Endometrium (tissue), 2 donors: ENCODE data around the gene GATA6.

Source experiments
- FAIRE-seq: peaks from 2 replicates; lab custom pipeline; 2012; peaks lifted over from hg19 to GRCh38; lab: Jason Lieb, UNC
- donor health status: control.
- donor health status: control.

GATA6 gene

GRCh38 chr18:22166069-22166950 lies 3.1 kb upstream of the GATA6 start:
- no peak for FAIRE-seq

DNA sequence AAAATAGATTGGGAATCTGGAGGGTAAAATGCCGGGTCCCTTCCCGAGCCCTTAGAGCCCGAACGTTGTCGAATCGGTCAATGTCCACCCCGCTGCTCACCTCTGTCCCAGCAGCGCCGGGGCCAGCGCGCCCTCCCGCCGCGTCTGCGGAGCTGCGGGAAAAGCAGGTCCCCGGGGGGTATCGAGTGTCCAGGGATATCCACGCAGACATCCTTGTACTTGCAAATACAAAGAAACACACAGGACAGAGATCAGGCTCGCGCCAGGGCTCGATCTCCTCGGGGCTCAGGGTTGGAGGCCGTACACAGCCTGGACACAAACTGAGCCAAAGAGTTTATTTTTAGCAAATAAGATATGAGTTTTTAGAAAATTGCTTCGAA lies 2.3 kb upstream of the GATA6 start:
- no peak for FAIRE-seq

- no peak for FAIRE-seq
Observed at GRCh38 chr18:22167471-22168241, 1.7 kb upstream of the GATA6 start.

DNA sequence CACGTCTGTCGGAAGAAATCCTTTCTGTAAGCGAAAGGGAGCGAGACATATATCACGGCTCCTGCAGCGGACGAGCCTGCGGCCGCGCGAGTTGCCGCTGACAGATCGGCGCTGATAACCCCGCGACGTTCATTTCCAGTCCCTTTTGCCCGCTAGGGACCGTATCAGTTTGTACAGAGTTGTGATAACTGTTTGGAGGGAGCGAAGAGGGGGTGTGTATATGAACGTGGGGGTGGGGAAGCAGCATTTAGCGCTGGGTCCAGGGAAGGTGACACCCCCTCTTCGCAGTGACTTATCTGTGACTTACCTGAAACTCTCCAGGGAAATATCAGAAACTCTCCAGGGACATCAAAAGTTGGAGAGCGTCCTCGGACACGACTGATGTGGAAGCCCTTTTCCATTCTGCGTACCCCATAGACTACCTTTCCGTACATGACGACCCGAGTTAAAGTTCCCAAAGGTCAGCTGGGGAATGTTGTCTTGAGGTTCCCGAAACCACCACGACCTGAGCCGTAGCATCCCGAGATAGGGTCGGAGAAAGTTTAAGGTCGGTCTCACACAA lies 948 bp upstream of the GATA6 start:
- FAIRE-seq = no peak

DNA sequence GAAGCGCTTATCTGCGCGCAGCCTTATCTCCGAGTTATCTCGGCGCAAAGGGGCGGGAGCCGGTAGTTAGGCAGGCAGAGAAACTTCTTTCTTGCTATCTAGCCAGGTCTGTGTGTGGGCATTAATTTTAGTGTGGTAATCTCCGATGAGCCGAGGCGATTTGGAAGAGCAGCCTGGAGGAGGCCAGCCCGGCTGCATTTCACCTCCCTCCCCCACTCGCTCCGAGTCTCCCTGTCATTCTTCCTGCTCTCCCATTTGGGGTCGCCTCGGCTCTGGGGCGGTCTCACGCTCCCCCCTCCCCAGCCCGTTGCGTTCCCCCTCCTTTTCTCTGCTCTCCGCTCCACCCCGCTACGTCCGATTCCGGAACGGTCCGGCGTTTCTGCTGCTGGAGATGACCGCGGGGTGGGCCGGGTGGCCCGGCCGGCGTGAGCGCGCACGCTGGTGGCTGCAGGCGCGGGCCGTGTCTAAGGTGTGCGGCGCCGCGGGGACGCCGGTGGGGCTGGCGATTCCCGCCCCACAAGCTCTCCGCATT lies 566 bp downstream of the GATA6 start:
- no peak for FAIRE-seq

GRCh38 chr18:22170421-22171257 lies 1.2 kb downstream of the GATA6 start:
- no peak for FAIRE-seq

GRCh38 chr18:22171258-22172119 lies 2.1 kb downstream of the GATA6 start:
- no peak for FAIRE-seq

DNA sequence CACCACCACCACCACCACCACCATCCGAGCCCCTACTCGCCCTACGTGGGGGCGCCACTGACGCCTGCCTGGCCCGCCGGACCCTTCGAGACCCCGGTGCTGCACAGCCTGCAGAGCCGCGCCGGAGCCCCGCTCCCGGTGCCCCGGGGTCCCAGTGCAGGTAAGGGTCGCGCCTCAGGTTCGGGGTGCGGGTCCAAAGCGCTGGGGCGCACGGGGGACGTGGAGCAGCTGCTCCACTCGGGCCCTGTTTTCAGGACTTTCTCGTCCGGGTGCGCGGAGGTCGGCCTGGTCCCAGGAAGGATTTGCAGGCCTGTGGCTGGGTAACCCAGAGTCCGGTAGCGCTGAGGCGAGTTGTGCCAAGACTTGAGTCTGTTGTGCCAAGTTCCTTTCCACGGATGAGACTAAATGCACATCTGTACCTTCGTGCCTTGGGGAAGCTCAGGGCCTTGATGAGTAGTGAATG lies 2.8 kb downstream of the GATA6 start:
- no peak for FAIRE-seq

- no peak for FAIRE-seq
Observed at GRCh38 chr18:22172594-22173049, 3.2 kb downstream of the GATA6 start.

- no peak for FAIRE-seq
Observed at GRCh38 chr18:22173221-22173927, 4.0 kb downstream of the GATA6 start.

- FAIRE-seq = no peak
Observed at GRCh38 chr18:22173928-22174301, 4.5 kb downstream of the GATA6 start.

GRCh38 chr18:22174341-22175145 lies 5.2 kb downstream of the GATA6 start:
- no peak for FAIRE-seq

GRCh38 chr18:22175346-22175745 lies 6.0 kb downstream of the GATA6 start:
- no peak for FAIRE-seq

- no peak for FAIRE-seq
Observed at GRCh38 chr18:22176420-22177326, 7.3 kb downstream of the GATA6 start.

DNA sequence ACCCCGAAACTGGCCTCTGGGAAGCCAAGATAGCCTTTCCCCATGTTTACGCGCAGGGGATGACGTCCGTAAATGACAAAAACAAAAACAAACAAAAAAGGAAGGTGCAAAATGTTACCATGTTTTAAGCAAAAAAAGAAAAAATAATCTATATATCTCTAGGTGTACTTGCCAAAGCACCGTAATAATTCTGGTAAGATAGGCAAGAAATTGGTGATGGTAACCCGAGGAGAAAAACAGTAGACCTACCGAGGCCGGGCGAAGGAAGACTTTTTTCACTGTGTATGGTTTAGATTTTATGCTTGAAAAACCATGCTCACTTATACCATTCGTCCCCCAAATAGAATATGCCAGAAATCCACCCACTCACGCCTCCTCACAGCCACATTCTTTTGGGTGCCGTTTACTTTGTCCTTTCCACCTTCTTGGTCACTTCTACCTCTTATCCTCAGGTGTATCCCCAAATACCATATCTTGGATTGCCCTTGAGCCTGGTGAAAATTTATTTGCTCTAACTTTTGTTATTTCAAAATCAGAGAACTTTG lies 8.0 kb downstream of the GATA6 start:
- no peak for FAIRE-seq

- FAIRE-seq = no peak
Observed at GRCh38 chr18:22179174-22179573, 9.8 kb downstream of the GATA6 start.

DNA sequence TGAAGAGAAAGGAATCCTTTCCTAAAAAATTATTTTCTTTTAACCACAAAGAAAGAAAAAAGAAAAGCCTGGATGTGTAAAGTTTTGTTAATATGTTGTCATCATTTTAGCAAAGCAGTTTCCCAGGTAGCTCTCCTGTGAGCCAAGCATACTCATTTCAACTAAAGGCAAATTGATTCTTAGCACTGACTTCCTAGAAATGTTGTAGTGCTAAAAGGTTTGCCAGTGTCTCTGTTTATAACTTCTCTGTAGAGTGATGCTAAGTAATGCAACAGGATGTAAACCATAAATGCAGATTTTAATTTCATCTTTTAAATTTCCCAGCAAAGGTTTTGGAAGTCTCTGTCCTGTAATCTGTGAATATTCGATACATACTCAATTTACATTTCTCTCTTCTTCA lies 10.2 kb downstream of the GATA6 start:
- FAIRE-seq = no peak

GRCh38 chr18:22180722-22181121 lies 11.3 kb downstream of the GATA6 start:
- no peak for FAIRE-seq
